Myocyte (in vitro differentiated cells): ENCODE measurements around the gene SNURF. TPM values are rescaled to one million over a fixed set of nuclear protein-coding genes. Genes with fewer than 3 reads are reported as not detected.
"Not testable (repeated sequence)": the region's sequence is repeated elsewhere in the genome, so short reads cannot be mapped to it uniquely, and the experiment has no call there.

Experiments
- DNase-seq: peaks from one replicate; pipeline ENCODE4 v3.0.0-alpha.2; 2012; ENCODE audit warnings: low read depth
- polyA plus RNA-seq: library from polyadenylated mRNA; unstranded; fragments of >200 nt; gene quantifications from one replicate; pipeline ENCODE4 v1.2.1, GENCODE V29; 2012; ENCODE audit warnings: missing spikeins
- total RNA-seq: library from RNA; depleted of rRNA; stranded (reverse); fragments of >200 nt; gene quantifications from 2 replicates; pipeline ENCODE4 v1.2.3, GENCODE V29; 2014

Gene SNURF
- 13.9 and 19.6 TPM in 2 replicates for total RNA-seq
- 211 TPM for polyA plus RNA-seq

- peak; percentile 83 for DNase-seq
Observed at GRCh38 chr15:24954783-24955530, at the start of gene SNURF, which contains the start of gene SNRPN. SNURF (plus strand) TSS chr15:24954987; CDS start chr15:24955049, 62 bp downstream. SNRPN (plus strand) TSS chr15:24954987; CDS start chr15:24974454, 19,467 bp downstream.

- no peak for DNase-seq
Observed at GRCh38 chr15:24916305-24917009, 38.3 kb upstream of the SNURF start.

GRCh38 chr15:24917431-24917830, 37.4 kb upstream of the SNURF start:
- DNase-seq = no peak

DNA sequence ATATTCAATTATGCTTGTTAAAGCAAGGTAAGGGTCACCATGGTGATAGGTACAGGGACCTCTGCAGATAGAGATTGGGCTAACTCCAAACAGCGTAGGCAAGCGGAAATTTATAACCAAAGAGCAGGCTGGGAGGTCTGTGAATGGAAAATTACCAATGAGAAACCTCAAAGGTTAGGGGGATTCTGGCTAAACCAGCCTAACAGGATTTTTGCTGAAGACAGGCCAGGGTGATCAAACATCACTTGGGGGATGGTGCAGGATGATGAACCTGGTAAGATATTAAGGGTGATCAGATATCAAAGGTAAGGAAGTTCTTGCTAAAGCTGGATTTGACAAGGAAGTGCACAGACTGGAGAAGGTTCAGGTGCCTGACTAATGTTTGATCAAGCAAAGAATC, 35.3 kb upstream of the SNURF start:
- no peak for DNase-seq

DNA sequence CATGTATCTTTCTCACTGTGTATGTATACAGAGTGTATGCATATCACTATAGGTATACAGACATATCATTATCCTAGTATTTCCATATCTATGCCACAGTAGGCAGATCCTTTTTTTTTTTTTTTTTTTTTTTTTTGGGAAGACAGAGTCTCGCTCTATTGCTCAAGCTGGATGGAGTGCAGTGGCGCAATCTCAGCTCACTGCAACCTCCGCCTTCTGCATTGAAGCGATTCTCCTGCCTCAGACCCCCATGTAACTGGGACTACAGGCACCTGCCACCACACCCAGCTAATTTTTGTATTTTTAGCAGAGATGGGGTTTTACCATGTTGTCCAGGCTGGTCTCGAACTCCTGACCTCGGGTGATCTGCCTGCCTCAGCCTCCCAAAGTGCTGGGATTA, 32.0 kb upstream of the SNURF start:
- not testable (repeated sequence) for DNase-seq

DNA sequence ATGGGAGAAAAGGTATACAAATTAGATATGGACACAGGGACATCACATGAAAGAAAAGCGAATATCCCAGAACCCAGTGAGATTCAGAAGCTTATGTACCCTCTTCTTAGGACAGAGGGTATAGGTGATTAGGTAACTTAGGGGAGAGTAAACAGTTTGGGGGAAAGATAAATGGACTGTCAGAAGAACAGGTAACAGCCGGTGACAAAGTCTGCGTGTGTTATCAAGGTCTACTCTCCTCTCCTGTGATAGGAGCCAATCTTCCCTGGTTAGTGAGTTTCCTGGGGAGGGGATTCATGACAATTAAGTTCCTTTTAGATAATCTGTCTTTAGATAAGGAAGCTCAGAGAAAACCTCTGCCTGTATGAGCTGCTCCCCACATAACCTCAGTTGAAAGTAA, 30.6 kb upstream of the SNURF start:
- DNase-seq = no peak

GRCh38 chr15:24924621-24925020, 30.2 kb upstream of the SNURF start:
- DNase-seq = peak; percentile 1

DNA sequence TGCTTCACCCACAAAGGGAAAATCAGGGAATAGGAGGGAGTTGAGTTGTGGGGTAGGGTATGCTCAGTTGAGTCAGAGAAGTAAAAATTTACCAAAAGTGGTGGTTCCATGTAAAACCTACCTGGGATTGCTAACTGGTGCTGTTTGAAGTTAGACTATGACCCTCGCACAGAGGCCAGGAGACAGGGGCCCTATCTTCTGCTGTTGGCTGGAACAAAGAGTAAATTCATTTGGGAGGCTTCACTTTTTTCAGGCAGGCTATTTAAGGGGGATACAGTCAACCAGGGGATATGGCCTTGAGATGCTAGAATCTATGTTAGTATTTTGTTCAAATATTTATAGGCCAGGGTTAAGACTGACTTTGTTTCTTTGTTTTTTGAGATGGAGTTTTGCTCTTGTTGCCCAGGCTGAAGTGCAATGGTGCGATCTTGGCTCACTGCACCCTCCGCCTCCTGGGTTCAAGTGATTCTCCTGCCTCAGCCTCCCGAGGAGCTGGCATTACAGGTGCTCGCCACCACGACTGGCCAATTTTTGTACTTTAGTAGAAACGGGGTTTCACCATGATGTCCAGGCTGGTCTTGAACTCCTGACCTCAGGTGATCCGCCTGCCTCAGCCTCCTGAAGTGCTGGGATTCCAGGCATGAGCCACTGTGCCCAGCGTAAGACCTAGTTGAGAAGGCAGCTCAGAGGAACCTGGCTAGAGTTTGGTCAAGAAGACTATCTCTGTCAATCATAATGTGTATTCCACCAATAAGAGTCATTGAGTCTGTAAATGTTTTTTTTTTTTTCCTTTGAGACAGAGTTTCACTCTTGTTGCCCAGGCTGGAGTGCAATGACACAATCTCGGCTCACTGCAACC, 22.7 kb upstream of the SNURF start:
- not testable (repeated sequence) for DNase-seq

- DNase-seq = peak; percentile 8
Observed at GRCh38 chr15:24933716-24934115, 21.1 kb upstream of the SNURF start.

GRCh38 chr15:24938224-24938623, 16.6 kb upstream of the SNURF start:
- DNase-seq = not testable (repeated sequence)

- DNase-seq = no peak
Observed at GRCh38 chr15:24940236-24940635, 14.6 kb upstream of the SNURF start.

DNA sequence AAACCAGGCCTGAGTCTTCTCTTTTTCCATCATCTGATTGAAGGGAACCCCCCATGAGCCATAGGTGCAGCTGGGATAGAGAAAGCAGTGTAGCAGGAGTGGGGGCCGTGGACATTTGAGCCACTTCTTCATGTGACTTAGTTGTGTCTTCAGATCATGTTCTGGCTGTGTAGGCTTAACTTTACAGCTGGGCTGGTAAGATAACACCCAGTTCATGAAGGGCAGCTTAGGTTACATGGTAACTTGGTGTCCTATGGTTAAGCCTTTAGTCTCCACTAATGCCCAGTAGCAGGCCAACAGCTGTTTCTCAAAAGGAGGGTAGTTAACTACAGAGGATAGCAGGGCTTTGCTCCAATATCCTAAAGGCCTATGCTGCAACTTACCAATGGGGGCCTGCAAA, 11.4 kb upstream of the SNURF start:
- DNase-seq = peak; percentile 42

DNA sequence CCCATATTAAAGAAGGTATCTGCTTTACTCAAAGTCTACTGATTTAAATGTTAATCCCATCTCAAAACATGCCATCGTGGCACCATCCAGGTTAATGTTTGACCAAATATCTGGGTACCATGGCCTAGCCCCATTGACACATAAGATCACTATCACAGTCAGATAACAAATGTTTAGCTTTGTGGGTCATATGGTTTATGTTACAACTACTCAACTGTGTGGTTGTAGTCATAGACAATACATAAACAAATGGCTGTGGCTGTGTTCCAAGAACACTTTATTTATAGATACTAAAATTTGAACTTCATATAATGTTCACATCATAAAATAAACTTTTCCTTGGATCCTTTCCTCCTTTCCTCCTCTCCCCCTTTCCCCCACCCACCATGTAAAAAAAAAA, 9.8 kb upstream of the SNURF start:
- no peak for DNase-seq

DNA sequence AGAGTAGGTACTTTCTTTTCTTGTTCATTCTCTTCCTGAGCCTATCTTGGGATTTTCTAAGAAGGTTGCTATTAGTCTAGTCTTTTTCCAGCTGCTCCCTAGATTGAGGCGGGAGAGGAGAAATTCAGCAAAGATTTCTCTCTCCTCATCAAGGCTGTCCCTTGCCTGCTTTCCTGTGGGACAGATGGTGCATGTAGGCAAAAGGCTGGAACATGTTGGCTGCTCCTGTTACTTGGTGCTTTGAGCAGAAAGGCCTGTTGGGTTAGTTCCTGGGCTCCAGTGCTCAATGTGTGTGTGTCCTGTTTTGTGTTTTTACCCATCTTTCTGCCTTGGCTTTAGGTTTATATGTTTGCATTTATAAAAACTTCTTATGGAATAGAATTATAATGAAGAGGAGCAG, 9.1 kb upstream of the SNURF start:
- no peak for DNase-seq

GRCh38 chr15:24948495-24948894, 6.3 kb upstream of the SNURF start:
- no peak for DNase-seq

DNA sequence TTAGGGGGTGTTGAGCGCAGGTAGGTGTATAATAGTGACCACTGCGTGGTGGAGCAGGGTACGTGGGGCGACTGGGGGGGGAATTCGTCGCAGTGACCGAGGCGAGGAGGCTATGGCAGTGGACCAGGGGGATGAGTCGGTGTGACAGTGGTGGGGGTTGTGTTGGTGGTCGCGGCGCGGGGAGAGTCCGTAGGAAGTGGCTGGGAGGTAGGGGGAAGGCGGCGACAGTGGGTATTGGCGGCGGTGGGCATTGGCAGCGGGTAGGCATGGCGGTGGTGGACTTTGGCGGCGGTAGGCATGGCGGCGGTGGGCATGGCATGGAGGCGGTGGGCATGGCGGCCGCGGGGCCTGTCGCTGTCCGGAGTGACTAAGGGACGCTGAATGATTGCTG, 739 bp downstream of the SNURF start:
- DNase-seq = peak; percentile 3

DNA sequence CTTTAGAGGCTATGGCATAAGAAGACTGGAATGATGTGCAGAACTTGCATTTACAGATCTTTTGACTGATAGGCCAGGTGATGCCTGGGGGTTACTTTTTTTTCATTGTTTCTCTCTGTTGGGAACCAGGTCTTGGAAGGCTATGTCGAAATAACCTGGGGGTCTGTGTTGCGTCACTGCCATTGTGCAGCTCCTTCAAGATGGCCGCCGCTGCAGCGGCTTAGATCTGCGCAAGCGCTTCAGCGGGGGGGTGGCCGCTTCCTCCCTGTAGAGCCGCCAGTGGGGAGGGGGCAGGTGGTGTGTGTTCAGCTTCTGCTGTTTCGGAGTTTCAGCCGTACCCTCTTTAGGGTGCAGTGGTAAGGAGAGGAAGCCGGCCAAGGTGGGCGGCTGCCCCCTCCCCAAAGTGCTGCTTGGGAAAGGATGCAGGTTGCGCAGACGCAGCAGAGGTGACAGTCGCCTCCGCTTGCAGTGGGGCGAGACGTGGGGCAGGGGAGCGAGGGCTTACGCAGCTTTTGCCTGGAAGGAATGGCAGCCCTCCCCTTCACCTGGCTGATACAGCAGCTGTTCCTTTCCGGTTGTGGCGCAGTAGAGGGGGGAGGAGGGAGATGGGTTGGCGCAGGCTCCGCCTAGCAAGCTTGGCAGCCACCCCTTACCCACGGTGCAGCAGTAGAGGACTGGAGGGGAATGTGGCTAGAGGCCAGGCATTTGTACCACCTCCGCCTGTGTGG, 1.5 kb downstream of the SNURF start:
- DNase-seq = peak; percentile 90

DNA sequence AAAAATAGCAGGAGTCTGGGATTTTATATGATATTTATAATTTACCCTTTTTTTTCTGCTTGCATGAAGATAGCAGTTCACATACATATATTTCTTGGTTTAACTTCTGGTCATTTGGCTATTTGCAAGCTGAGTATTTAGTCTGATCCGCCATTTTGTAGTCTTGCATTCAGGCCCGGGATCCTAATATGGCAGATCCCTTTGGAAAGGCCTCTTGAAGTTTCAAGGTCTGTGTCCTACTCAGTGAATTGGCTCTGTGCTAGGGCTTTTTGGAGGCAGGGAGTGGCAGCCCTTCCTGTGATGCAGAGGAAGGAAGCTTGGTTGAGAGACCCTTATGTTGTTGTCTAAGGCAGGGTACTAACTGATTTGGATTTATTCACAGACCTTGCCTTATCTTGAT, 2.9 kb downstream of the SNURF start:
- DNase-seq = peak; percentile 5

GRCh38 chr15:24961967-24962366, 7.2 kb downstream of the SNURF start:
- no peak for DNase-seq

DNA sequence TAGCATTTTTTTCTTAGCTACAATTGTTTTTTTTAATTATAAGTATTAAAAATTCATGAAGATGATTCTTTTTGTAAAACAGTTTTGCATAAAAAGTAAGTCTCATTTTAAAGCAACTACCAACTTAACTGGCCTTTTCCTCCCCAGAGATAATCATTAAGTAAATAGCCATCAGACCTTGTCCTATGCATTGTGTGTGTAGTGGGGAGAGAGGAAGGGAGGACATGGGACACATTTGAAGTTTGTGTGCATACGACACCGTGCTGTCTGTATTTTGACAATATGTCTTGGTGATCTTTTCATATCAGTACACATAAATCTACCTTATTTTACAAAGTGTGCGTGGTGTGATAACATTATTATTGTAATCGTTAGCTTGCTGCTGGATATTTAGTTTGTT, 8.1 kb downstream of the SNURF start:
- no peak for DNase-seq
